Testis (tissue), 2 donors: ENCODE results near the gene KRT13.

Experiments
- CTCF ChIP-seq, 3 experiments: fragments of 450-650 bp in 2 of 3; fragments of 200-600 bp in 1 of 3; sonication (generic) in 1 of 3; IDR thresholded peaks; one replicate each; pipeline ENCODE4 v1.5.1; 2016 to 2019; ENCODE audit warnings: antibody characterized with exemption in 3 of 3, mild to moderate bottlenecking in 2 of 3, moderate library complexity in 1 of 3
- POLR2A ChIP-seq: fragments of 450-650 bp; IDR thresholded peaks from one replicate; pipeline ENCODE4 v1.6.1; 2017; ENCODE audit warnings: antibody characterized with exemption, mild to moderate bottlenecking, moderate library complexity

GRCh38 chr17:41464173-41464572, 41.2 kb downstream of the KRT13 start:
- TF ChIP-seq CTCF (IDR thresholded peaks at IDR 0.05) = no peak
- TF ChIP-seq POLR2A = no peak
